GM12864 (cell line): Measurements from ENCODE around the gene CNST.

ENCODE experiments used
- DNase-seq: peaks from one replicate; pipeline ENCODE4 v3.0.0-alpha.2; 2011; ENCODE audit warnings: low read depth
- H3K4me3 ChIP-seq: 2 replicates; pipeline ENCODE4 v1.5.1; 2011; ENCODE audit warnings: mild to moderate bottlenecking, low read depth, low read length, control low read depth
- TF ChIP-seq, protein P1 (sequence below): IDR thresholded peaks from 2 replicates; pipeline ENCODE4 v1.5.1; 2011; ENCODE audit warnings: low read depth, mild to moderate bottlenecking, moderate library complexity, low read length, control low read depth, inconsistent platforms; ENCODE audit errors: missing control alignments

The CNST gene

DNA sequence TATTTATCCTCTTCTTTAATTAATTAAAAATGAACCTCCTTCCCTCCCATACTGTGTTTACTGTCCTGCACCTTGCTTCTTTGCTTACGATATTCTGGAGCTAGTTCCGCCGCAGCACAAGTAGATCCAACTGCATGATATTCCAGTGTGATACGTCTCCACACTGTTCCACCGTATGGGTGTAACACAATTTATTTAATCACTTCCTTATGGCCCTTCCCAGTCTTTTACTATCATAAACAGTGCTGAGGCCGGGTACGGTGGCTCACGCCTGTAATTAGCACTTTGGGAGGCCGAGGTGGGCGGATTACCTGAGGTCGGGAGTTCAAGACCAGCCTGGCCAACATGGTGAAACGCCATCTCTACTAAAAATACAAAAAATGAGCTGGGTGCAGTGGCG, 25.7 kb downstream of the CNST start:
- TF ChIP-seq, protein P1, sequence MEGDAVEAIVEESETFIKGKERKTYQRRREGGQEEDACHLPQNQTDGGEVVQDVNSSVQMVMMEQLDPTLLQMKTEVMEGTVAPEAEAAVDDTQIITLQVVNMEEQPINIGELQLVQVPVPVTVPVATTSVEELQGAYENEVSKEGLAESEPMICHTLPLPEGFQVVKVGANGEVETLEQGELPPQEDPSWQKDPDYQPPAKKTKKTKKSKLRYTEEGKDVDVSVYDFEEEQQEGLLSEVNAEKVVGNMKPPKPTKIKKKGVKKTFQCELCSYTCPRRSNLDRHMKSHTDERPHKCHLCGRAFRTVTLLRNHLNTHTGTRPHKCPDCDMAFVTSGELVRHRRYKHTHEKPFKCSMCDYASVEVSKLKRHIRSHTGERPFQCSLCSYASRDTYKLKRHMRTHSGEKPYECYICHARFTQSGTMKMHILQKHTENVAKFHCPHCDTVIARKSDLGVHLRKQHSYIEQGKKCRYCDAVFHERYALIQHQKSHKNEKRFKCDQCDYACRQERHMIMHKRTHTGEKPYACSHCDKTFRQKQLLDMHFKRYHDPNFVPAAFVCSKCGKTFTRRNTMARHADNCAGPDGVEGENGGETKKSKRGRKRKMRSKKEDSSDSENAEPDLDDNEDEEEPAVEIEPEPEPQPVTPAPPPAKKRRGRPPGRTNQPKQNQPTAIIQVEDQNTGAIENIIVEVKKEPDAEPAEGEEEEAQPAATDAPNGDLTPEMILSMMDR: no peak
- no peak for DNase-seq
- H3K4me3 ChIP-seq: no peak overlapping the region

DNA sequence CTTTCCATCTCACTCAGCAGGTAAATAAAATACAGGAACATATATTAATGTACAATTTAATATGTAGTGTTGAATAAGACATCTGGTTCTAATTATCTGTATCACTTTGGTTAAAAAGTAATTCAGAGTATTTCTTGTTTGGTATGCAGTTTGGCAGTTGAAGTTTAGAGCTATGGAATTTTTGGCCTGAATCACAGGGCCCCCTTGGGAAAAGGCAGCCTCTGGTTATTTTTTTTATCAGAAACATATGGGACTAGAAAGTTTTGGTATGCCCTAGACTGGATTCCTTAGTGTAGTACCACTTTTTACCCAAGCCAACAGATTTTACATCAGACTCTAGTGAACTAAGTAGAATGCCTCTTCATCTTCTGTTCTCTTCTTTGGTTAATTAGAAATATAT, 26.4 kb downstream of the CNST start:
- no peak overlapping the region for H3K4me3 ChIP-seq
- TF ChIP-seq, protein P1: no peak
- no peak for DNase-seq

DNA sequence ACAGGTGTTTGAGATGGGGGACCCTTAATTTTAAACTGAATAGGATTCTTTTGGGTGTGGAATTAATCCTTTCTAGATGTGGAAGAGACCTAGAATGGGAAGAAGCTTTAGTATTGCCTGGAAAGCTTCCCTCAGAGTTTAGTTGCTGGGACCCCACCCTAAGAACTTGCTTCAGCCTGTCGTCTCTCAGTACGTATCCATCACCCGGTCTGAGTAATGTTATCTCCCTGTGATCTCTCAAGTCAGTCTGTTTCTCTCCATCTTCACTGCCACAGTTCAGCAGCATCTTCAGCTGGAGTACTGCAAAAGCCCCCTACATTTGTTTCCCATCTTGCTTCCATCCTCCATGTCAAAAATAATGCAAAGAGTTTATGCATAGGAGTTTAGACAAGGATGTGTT, 28.9 kb downstream of the CNST start:
- DNase-seq: no peak
- TF ChIP-seq, protein P1: no peak

DNA sequence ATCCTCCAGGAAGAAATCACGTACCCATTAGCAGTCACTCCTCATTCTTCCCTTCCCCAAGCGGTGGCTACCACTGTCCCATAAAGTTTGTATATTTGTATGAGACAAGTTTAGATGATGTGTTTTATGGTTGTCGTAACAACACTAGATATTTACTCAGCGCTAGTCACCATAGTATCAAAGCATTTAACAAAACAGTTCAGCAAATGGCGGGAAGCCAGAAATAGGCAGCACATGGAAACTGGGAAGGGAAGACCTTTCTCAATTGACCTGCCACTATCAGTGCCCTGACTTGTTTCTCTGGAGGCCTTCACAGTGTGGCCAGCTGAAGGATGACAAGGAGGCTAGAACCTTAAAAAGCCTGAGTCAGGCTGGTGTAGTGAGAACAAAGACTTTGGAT, 31.1 kb downstream of the CNST start:
- no peak overlapping the region for H3K4me3 ChIP-seq
- DNase-seq: no peak
- TF ChIP-seq, protein P1: no peak

More for the DNA sequence above, 28.9 kb downstream of the CNST start:
- H3K4me3 ChIP-seq: no peak overlapping the region

DNA sequence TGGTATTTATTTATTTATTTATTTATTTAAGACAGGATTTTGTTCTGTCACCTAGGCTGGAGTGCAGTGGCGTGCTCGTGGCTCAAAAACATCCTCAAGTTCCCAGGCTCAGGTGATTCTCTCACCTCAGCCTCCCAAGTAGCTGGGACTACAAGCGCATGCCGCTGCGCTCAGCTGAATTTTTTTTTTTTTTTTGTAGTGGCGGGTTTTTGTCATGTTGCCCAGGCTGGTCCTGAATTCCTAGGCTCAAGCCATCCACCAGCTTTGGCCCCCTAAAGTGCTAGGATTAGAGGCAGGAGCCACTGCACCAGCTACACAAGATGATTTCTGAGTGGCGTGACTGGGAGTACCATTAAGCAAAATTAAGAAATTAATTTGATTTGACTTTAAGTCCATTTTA, 31.7 kb downstream of the CNST start:
- TF ChIP-seq, protein P1: no peak
- DNase-seq: no peak
- no peak overlapping the region for H3K4me3 ChIP-seq

DNA sequence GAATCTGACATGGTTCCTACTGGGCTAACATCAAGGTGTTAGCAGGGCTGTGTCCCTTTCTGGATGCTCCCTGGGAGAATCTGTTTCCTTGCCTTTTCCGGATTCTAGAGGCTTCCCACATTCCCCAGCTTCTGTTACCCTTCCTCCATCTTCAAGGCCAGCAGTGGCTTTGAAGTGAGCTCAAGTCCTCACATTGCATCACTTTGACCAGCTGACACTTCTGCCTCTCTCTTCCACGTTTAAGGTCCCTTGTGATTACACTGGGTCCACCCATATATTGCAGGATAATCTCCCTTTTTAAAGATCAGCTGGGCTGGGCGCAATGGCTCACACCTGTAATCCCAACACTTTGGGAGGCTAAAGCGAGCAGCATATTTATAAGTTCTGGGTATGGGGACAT, 33.1 kb downstream of the CNST start:
- TF ChIP-seq, protein P1: no peak
- no peak for DNase-seq
- no peak overlapping the region for H3K4me3 ChIP-seq

DNA sequence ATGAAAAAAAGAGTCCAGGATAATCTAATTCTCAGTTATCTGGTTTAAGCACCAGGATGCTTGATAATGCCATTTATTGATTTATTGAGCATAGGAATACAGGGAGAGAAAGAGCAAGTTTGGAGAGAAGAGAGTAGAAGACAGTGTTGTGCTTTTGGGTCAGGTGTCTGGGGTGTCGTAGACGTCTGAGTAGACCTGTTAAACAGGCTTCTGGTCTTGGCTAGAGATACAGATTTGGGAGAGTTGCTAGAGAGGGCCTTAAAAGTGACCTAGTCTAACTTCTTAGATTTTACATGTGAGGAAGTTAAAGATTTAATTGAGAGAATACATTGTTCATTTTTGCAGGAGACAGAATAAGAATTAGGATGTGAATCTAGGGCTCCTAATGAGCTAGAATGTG, 34.3 kb downstream of the CNST start:
- no peak overlapping the region for H3K4me3 ChIP-seq
- DNase-seq: no peak
- TF ChIP-seq, protein P1: no peak
